K562 (cell line): ENCODE data around the gene MOB3C. TPM values are rescaled to one million over a fixed set of nuclear protein-coding genes. Genes with fewer than 3 reads are reported as not detected.

Experiments used
- ATAC-seq: fragments of 200-7000 bp; cut with Tn5 transposase; 3 replicates; pipeline ENCODE4 v1.9.1; 2020; ENCODE audit warnings: moderate library complexity
- BruUV-seq: library from RNA; stranded (reverse); fragments of 400-500 nt; replicated peaks from 2 replicates; lab custom pipeline; 2021; lab: Mats Ljungman, UMichigan
- CTCF ChIA-PET: fragments of 300-600 bp; formaldehyde crosslinking; extraction: SDS; loops from one replicate; lab custom pipeline; 2021; ENCODE audit warnings: low intra/inter-chr PET ratio; lab: Yijun Ruan, JAX
- POLR2A ChIA-PET: fragments of 300-600, 350-650 bp; sonication (Branson Sonifier 250); formaldehyde crosslinking; extraction: SDS; loops from one replicate; lab custom pipeline; 2021; ENCODE audit warnings: antibody characterized with exemption, inconsistent platforms; lab: Yijun Ruan, JAX
- DNase-seq, 4 experiments: peaks; one replicate each; pipeline versions ENCODE4 v3.0.0 to v3.0.0-alpha.2; 2011 to 2018; ENCODE audit warnings: low spot score in 3 of 4, mixed read lengths in 3 of 4; ENCODE audit errors: extremely low read depth in 1 of 4
- FAIRE-seq: peaks from 2 replicates; lab custom pipeline; 2011; peaks lifted over from hg19 to GRCh38; lab: Jason Lieb, UNC
- H2AFZ ChIP-seq: 2 replicates; pipeline ENCODE4 v1.6.0; 2011; ENCODE audit warnings: low read depth, low read length, control low read depth, inconsistent platforms
- H3K27ac ChIP-seq: fragments of 200-600 bp; 3 replicates; pipeline ENCODE4 v1.8.0; 2011; ENCODE audit warnings: low read depth, mild to moderate bottlenecking, control low read depth, inconsistent platforms, low read length, moderate library complexity, mixed read lengths; ENCODE audit errors: extremely low read depth
- H3K27me3 ChIP-seq, 2 experiments: fragments of 300-600 bp in 1 of 2; 2 replicates in 1 of 2; 3 replicates in 1 of 2; pipeline versions ENCODE4 v1.6.0 to v1.8.0; 2011; ENCODE audit warnings: inconsistent platforms in 2 of 2, low read length in 2 of 2, mild to moderate bottlenecking in 1 of 2, mixed read lengths in 1 of 2, moderate library complexity in 1 of 2; ENCODE audit not compliant: control insufficient read depth in 2 of 2, insufficient read depth in 2 of 2
- H3K36me3 ChIP-seq: fragments of 300-600 bp; 3 replicates; pipeline ENCODE4 v1.8.0; 2011; ENCODE audit warnings: mild to moderate bottlenecking, low read length, inconsistent platforms; ENCODE audit not compliant: control insufficient read depth, insufficient read depth
- H3K4me1 ChIP-seq, 2 experiments: fragments of 200-600 bp in 1 of 2; replicated peaks in 1 of 2; 2 replicates in 1 of 2; 3 replicates in 1 of 2; pipeline versions ENCODE4 v1.5.1 to v1.8.0; 2011; ENCODE audit warnings: inconsistent platforms in 2 of 2, low read length in 2 of 2, mild to moderate bottlenecking in 1 of 2, mixed read lengths in 1 of 2, moderate library complexity in 1 of 2; ENCODE audit not compliant: control insufficient read depth in 2 of 2, insufficient read depth in 2 of 2
- H3K4me2 ChIP-seq: 2 replicates; pipeline ENCODE4 v1.6.1; 2011; ENCODE audit warnings: low read length, control low read depth, inconsistent platforms, mixed read lengths; ENCODE audit not compliant: insufficient read depth
- H3K4me3 ChIP-seq: fragments of 200-600 bp; sonication (generic), shearing (Covaris generic); 2 replicates; pipeline ENCODE4 v1.5.1; 2016; ENCODE audit warnings: control low read depth, inconsistent platforms
- H3K79me2 ChIP-seq: fragments of 200-600 bp; 3 replicates; pipeline ENCODE4 v1.8.0; 2011; ENCODE audit warnings: low read length, inconsistent platforms; ENCODE audit not compliant: control insufficient read depth, insufficient read depth
- H3K9ac ChIP-seq, 2 experiments: 2 replicates each; pipeline versions ENCODE4 v1.6.0 to v1.6.1; 2011; ENCODE audit warnings: low read depth in 2 of 2, low read length in 2 of 2, control low read depth in 1 of 2, inconsistent platforms in 1 of 2, mild to moderate bottlenecking in 1 of 2, mixed read lengths in 1 of 2; ENCODE audit not compliant: insufficient read depth in 1 of 2
- H3K9me1 ChIP-seq: one replicate; pipeline ENCODE4 v1.6.0; 2011; ENCODE audit warnings: inconsistent platforms, mild to moderate bottlenecking, low read length, moderate library complexity; ENCODE audit not compliant: control insufficient read depth, insufficient read depth
- H3K9me3 ChIP-seq: replicated peaks from 2 replicates; pipeline ENCODE4 v1.5.1; 2011; ENCODE audit warnings: low read depth, low read length, inconsistent platforms; ENCODE audit not compliant: control insufficient read depth, insufficient read depth
- H4K20me1 ChIP-seq: replicated peaks from 2 replicates; pipeline ENCODE4 v1.6.1; 2011; ENCODE audit warnings: low read length, inconsistent platforms, mixed read lengths; ENCODE audit not compliant: control insufficient read depth, insufficient read depth
- ASH1L ChIP-seq: fragments of 450-650 bp; IDR thresholded peaks from 2 replicates; pipeline ENCODE4 v1.6.1; 2018; ENCODE audit warnings: borderline replicate concordance, mild to moderate bottlenecking, low read depth; ENCODE audit not compliant: partially characterized antibody
- CREB3L1 ChIP-seq: fragments of 450-650 bp; IDR thresholded peaks from 2 replicates; pipeline ENCODE4 v1.6.1; 2014; ENCODE audit warnings: low read depth, mild to moderate bottlenecking, moderate library complexity, borderline replicate concordance
- CREB5 ChIP-seq: fragments of 250-450 bp; sonication (Bioruptor Pico); IDR thresholded peaks from 2 replicates; pipeline ENCODE4 v1.5.0; 2020; ENCODE audit warnings: mild to moderate bottlenecking
- ETV6 ChIP-seq, 3 experiments: fragments of 150-350 bp in 1 of 3; sonication (generic) in 1 of 3; formaldehyde crosslinking in 1 of 3; IDR thresholded peaks; 2 replicates each; pipeline versions ENCODE4 v1.6.1 to v1.8.0; 2014 to 2022; ENCODE audit warnings: borderline replicate concordance in 2 of 3, low read depth in 2 of 3, antibody characterized with exemption in 1 of 3, low read length in 1 of 3, mild to moderate bottlenecking in 1 of 3, missing genetic modification reagents in 1 of 3
- FOXP4 ChIP-seq: sonication (generic); formaldehyde crosslinking; IDR thresholded peaks from 2 replicates; pipeline ENCODE4 v1.8.0; 2022; ENCODE audit warnings: mild to moderate bottlenecking, missing genetic modification reagents, borderline replicate concordance
- HNRNPK ChIP-seq: fragments of 200-400 bp; formaldehyde crosslinking; IDR thresholded peaks from one replicate; pipeline ENCODE4 v1.6.1; 2018; ENCODE audit warnings: mild to moderate bottlenecking, low read depth, low read length; ENCODE audit not compliant: poor library complexity, severe bottlenecking
- KDM4B ChIP-seq, 2 experiments: fragments of 450-650 bp in 1 of 2; sonication (generic) in 1 of 2; IDR thresholded peaks; 2 replicates each; pipeline ENCODE4 v1.6.1; 2016 to 2017; ENCODE audit warnings: borderline replicate concordance in 2 of 2, antibody characterized with exemption in 1 of 2, low read depth in 1 of 2, mild to moderate bottlenecking in 1 of 2
- MLLT1 ChIP-seq, 2 experiments: fragments of 450-650 bp; IDR thresholded peaks; 2 replicates each; pipeline ENCODE4 v1.6.1; 2016
- MXD1 ChIP-seq: fragments of 250-450 bp; sonication (Bioruptor Pico); IDR thresholded peaks from 2 replicates; pipeline ENCODE4 v1.8.0; 2021; ENCODE audit warnings: borderline replicate concordance, mild to moderate bottlenecking, moderate library complexity; ENCODE audit not compliant: poor library complexity, severe bottlenecking
- RFX1 ChIP-seq: fragments of 450-650 bp; IDR thresholded peaks from 2 replicates; pipeline ENCODE4 v1.6.1; 2016; ENCODE audit warnings: mild to moderate bottlenecking, moderate library complexity
- WGBS: fragments of 100-300 bp; shearing (Covaris generic); methylation state at CpG from one replicate; pipeline ENCODE4 v1.1.6; 2016; ENCODE audit warnings: low coverage, mixed read lengths; ENCODE audit not compliant: insufficient coverage; ENCODE audit errors: missing lambda C conversion rate; 5-methylcytosine and 5-hydroxymethylcytosine counted together
- in situ Hi-C: fragments of 300-500 bp; cut with MboI; formaldehyde crosslinking; loops from 4 replicates; pipeline ENCODE4 v1.15.0; 2018; ENCODE audit warnings: inconsistent platforms, mixed read lengths
- intact Hi-C: fragments of 100-400 bp; cut with micrococcal nuclease; formaldehyde crosslinking; loops from 2 replicates; pipeline ENCODE4 v1.14.2; 2022
- polyA plus RNA-seq, 8 experiments: library from polyadenylated mRNA; depleted of rRNA in 4 of 8; stranded (reverse) in 5 of 8; unstranded in 3 of 8; fragments of >200 nt; fragmentation: Nextera tagmentation in 2 of 8; fragmentation: Illumina TruSeq in 1 of 8; extraction: Ambion mirVana in 2 of 8; extraction: Trizol in 1 of 8; gene quantifications; 2 replicates each; pipeline versions ENCODE4 v1.2.1 to v1.2.3, GENCODE V29; 2011 to 2014; ENCODE audit warnings: inconsistent platforms in 1 of 8, missing spikeins in 1 of 8
- total RNA-seq, 7 experiments: library from RNA; depleted of rRNA in 6 of 7; stranded (reverse); fragments of >200 nt in 6 of 7; fragmentation: Illumina TruSeq in 2 of 7; extraction: Trizol in 2 of 7; gene quantifications; 2 replicates each; pipeline versions ENCODE4 v1.2.1 to v1.2.3, GENCODE V29; 2011 to 2021; ENCODE audit warnings: low replicate concordance in 1 of 7

Gene MOB3C
- total and polyA plus RNA-seq, 9 of the 15 experiments (the other 6 are each of a cell fraction or from before 2014, with no cell fraction given): 1.0 to 7.5 (median 3.7) TPM

GRCh38 chr1:46603858-46604549 lies 12.6 kb downstream of the MOB3C start, which contains the start of gene MKNK1:
TSS of gene MKNK1 (minus strand) at chr1:46604268. CDS start at chr1:46583327, 20,941 bp downstream.
- ChIA-PET POLR2A (interaction anchor here (0.6 to 4.1 kb wide), 26 partner anchors 8 to 387 kb away, joined by 3 to 38 read pairs (median 4); partner anchors contain the start of genes EFCAB14, MOB3C and NSUN4), CTCF (no interaction called here)
- H3K27ac ChIP-seq: peak within 1 kb of the TSS; percentile 65
- H3K4me1 ChIP-seq: peaks cover 6 to 29% of the 10 kb centered on the region in 2 experiments
- FAIRE-seq (peak; percentile 90), DNase-seq (peak; percentile 99 to 100 (median 100)), ATAC-seq (peak; percentile 98)
- peak within 1 kb of the TSS; percentile 64 for H3K4me3 ChIP-seq
- BruUV-seq: TSS peak; percentile 64
- H3K4me2 ChIP-seq: peak within 1 kb of the TSS; percentile 91
- peaks cover 14% of the 10 kb centered on the region for H3K79me2 ChIP-seq
- no peaks in the 10 kb centered on the region for H4K20me1 ChIP-seq
- H3K36me3 ChIP-seq: peaks cover 9% of the 10 kb centered on the region; the same call in 2 of the 3 replicates
- no peaks in the 10 kb centered on the region for H3K9me1 ChIP-seq
- H2AFZ ChIP-seq: peak within 1 kb of the TSS; percentile 96
- in situ Hi-C loops: no loop called here
- peak within 1 kb of the TSS; percentile 75 to 98 for H3K9ac ChIP-seq
- intact Hi-C loops: no loop called here
- WGBS: under 1% methylated on average over 53 of the region's 53 CpGs
- H3K27me3 ChIP-seq: no peaks in the 10 kb centered on the region
- no peaks in the 10 kb centered on the region for H3K9me3 ChIP-seq
- TF ChIP-seq FOXP4 (CRISPR knock-in tag) (0 out of 2 replicates have a peak, but pooled peaks have one; percentile 54), ETV6 (IDR thresholded peaks at IDR 0.05; ENCODE audit: borderline replicate concordance in 1 of 2, low read depth in 2 of 2, low read length in 1 of 2) (no peak), ETV6 (CRISPR knock-in tag; IDR thresholded peaks at IDR 0.05; ENCODE audit: borderline replicate concordance) (no peak), ASH1L (no peak), KDM4B (IDR thresholded peaks at IDR 0.05; ENCODE audit: borderline replicate concordance in 2 of 2, low read depth in 1 of 2) (no peak), MXD1 (CRISPR knock-in tag) (no peak), HNRNPK (no peak), RFX1 (no peak), CREB5 (CRISPR knock-in tag) (no peak), MLLT1 (IDR thresholded peaks at IDR 0.05) (no peak), CREB3L1 (no peak)
